ENCODE data around the gene EHHADH.

DNA sequence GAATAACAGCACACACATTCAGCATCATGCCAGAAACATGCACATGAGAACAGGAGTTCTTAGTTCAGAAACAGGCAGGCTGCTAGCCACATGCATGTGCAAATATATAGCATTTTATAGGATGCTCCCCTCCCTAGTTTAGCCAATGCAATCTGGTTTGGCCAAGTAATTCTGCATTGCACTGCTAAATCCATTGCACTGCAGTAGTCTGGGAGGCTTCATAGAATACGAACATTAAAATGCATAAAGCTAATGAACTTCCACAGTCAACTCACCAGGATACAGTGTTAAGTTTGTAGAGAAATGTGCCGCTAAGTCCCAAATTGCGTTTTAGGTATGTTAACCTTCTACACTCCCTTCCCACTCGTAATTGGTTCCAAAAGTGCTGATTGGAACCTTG lies 41.8 kb downstream of the EHHADH start:
- no peak for TF ChIP-seq NRF1 (IDR thresholded peaks at IDR 0.05; ENCODE audit: low read depth, low read length)
- TF ChIP-seq SIN3A (IDR thresholded peaks at IDR 0.05; ENCODE audit: borderline replicate concordance, low read depth, low read length), result no peak
- TF ChIP-seq, protein P1, sequence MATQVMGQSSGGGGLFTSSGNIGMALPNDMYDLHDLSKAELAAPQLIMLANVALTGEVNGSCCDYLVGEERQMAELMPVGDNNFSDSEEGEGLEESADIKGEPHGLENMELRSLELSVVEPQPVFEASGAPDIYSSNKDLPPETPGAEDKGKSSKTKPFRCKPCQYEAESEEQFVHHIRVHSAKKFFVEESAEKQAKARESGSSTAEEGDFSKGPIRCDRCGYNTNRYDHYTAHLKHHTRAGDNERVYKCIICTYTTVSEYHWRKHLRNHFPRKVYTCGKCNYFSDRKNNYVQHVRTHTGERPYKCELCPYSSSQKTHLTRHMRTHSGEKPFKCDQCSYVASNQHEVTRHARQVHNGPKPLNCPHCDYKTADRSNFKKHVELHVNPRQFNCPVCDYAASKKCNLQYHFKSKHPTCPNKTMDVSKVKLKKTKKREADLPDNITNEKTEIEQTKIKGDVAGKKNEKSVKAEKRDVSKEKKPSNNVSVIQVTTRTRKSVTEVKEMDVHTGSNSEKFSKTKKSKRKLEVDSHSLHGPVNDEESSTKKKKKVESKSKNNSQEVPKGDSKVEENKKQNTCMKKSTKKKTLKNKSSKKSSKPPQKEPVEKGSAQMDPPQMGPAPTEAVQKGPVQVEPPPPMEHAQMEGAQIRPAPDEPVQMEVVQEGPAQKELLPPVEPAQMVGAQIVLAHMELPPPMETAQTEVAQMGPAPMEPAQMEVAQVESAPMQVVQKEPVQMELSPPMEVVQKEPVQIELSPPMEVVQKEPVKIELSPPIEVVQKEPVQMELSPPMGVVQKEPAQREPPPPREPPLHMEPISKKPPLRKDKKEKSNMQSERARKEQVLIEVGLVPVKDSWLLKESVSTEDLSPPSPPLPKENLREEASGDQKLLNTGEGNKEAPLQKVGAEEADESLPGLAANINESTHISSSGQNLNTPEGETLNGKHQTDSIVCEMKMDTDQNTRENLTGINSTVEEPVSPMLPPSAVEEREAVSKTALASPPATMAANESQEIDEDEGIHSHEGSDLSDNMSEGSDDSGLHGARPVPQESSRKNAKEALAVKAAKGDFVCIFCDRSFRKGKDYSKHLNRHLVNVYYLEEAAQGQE (IDR thresholded peaks at IDR 0.05; ENCODE audit: low read depth, low read length), result no peak
- TF ChIP-seq, protein P2, sequence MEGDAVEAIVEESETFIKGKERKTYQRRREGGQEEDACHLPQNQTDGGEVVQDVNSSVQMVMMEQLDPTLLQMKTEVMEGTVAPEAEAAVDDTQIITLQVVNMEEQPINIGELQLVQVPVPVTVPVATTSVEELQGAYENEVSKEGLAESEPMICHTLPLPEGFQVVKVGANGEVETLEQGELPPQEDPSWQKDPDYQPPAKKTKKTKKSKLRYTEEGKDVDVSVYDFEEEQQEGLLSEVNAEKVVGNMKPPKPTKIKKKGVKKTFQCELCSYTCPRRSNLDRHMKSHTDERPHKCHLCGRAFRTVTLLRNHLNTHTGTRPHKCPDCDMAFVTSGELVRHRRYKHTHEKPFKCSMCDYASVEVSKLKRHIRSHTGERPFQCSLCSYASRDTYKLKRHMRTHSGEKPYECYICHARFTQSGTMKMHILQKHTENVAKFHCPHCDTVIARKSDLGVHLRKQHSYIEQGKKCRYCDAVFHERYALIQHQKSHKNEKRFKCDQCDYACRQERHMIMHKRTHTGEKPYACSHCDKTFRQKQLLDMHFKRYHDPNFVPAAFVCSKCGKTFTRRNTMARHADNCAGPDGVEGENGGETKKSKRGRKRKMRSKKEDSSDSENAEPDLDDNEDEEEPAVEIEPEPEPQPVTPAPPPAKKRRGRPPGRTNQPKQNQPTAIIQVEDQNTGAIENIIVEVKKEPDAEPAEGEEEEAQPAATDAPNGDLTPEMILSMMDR (IDR thresholded peaks at IDR 0.05), result no peak
- TF ChIP-seq GABPA (IDR thresholded peaks at IDR 0.05; ENCODE audit: low read depth), result no peak
- no peak for TF ChIP-seq POLR2AphosphoS5 (IDR thresholded peaks at IDR 0.05; ENCODE audit: low read depth, low read length)
- no peak for TF ChIP-seq EP300 (IDR thresholded peaks at IDR 0.05; ENCODE audit: borderline replicate concordance in 1 of 2, low read depth in 1 of 2, low read length in 1 of 2)
- TF ChIP-seq EZH2phosphoT487 (IDR thresholded peaks at IDR 0.05; ENCODE audit: borderline replicate concordance, low read depth), result no peak
- no peak for TF ChIP-seq RCOR1 (IDR thresholded peaks at IDR 0.05; ENCODE audit: low read length)
